GM15510 (cell line): ENCODE measurements around the gene STAT1.

Experiments used
- POLR2A ChIP-seq: IDR thresholded peaks from 3 replicates; pipeline ENCODE4 v1.6.1; 2011; ENCODE audit warnings: borderline replicate concordance; ENCODE audit not compliant: insufficient read length; ENCODE audit errors: extremely low read depth

STAT1 gene

GRCh38 chr2:191039616-191040015 lies 25.6 kb upstream of the STAT1 start:
- no peak for TF ChIP-seq POLR2A

GRCh38 chr2:191038741-191039140 lies 24.8 kb upstream of the STAT1 start:
- no peak for TF ChIP-seq POLR2A

- TF ChIP-seq POLR2A: no peak
Measured at GRCh38 chr2:191038241-191038725, 24.3 kb upstream of the STAT1 start.

- no peak for TF ChIP-seq POLR2A
Measured at GRCh38 chr2:191037351-191037750, 23.4 kb upstream of the STAT1 start.

DNA sequence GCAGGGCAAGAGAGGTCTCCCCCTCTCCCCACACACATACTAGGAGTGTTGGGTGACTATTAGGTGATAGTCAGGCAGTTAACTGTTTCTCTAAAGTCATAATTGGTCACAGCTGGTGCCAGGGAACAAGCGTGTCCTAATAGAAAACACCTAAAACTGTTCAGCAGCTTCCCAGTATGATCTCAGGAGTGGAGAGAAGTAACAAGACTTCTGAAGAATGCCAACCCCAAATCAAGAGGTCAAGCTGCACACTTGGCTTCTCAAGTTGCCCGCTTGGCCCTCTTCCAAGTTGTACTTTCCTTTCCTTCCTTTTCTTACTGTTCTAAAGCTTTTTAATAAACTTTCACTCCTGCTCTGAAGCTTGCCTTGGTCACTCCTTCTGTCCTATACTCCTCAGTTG lies 22.4 kb upstream of the STAT1 start:
- no peak for TF ChIP-seq POLR2A

- TF ChIP-seq POLR2A: no peak
Measured at GRCh38 chr2:191032588-191033429, 18.8 kb upstream of the STAT1 start.

DNA sequence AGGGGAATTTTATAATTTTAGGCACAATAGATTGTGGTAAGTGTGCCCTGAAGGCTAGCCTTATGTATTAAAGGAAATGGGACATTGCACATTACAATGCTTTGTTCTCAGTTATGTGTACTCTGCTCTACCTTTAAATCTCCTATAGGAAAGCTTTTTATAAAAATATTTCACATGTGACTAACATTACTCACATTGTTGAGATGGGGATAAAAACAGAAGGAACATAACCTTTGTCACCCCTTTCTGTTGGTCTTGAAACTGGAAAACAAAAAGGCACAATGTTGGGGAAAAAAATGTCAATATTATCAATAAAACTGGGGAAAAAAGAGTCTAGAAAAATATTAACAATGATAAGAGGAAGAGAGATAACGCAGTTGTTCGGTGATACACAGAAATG lies 17.3 kb upstream of the STAT1 start:
- TF ChIP-seq POLR2A: no peak

DNA sequence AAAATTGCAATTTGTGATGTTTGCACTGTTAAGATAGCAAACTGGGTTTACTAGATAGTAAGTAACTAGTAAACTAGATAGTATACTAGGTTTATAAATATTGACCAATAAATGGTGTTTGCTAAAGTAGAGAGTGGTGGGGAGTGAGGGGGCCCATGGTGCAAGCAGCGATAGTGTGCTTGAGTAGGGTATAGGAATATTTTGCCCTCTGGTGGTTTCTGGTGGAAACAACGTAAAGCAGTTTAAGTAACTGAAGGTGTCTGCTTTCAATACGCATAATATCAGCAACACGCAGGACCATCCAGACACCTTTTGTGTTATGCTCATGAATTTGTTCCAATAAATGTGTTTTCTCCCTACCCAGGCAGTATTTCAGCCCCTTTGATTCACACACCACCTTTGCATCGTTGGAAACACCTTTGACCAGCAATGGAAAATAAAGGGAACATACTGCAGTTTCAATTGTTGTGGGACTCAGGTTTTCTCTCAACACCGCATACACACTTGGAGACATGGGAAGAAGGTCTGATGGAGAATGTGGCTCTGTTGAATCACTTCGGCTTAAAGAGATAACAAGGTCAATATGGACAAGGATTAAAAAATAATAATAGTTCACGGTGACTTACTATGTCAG lies 16.7 kb upstream of the STAT1 start:
- TF ChIP-seq POLR2A: no peak

- TF ChIP-seq POLR2A: no peak
Measured at GRCh38 chr2:191029280-191029950, 15.4 kb upstream of the STAT1 start.

GRCh38 chr2:191026377-191026776 lies 12.4 kb upstream of the STAT1 start:
- no peak for TF ChIP-seq POLR2A

- TF ChIP-seq POLR2A: no peak
Measured at GRCh38 chr2:191025135-191025534, 11.2 kb upstream of the STAT1 start.

DNA sequence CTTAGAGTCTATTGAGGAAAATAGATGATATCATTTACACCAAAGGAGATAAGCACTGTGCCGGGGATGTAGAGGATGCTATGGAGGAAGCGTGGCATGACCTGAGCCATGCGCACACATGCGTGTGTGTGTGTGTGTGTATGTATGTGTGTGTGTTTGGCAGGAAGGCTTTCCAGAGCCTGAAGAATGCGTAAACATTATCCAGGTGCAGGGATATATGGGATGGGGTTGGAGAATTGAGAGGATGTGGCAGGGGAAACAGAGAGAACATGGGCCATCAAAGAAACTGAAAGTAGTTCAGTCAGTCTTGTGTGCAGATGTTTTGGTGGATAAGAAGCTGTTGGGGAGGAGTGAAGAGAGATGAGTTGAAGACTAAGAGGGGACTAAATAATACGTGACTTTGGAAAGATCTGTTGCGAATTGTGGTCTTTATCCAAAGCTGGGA lies 9.3 kb upstream of the STAT1 start:
- no peak for TF ChIP-seq POLR2A

DNA sequence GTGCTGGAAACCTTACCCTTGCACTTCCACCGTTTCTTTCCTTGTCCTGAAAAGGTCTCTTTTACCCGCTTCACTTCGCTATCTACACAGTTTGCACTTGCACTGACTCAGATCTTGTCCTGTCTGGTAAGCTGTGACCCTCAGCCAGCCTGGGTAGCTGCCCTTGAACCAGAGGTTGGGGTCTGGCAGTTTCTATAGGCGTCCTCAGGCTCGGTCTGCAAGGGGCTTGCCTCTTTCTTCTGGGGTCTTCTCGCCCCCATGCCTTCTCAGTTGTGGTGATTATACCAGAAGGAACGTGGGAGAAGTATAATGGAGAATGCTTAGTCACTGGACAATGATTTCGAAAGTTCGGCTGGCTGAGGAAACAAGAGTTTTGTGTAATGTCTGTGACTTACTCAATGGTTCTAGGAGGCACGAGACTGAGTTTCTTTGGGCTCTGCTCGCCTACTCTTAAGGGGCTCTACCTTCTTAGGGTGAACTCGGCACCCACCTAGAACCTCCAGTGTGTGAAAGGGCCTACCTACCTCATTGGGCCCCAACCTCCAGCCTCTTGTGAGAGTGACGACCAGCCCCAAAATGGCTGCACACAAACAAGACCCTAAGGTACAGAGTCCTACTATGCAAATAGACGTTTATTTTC lies 6.9 kb upstream of the STAT1 start:
- TF ChIP-seq POLR2A: no peak

- TF ChIP-seq POLR2A: peak; percentile 99
Measured at GRCh38 chr2:191020221-191020741, 6.3 kb upstream of the STAT1 start.

GRCh38 chr2:191019376-191019775 lies 5.4 kb upstream of the STAT1 start:
- no peak for TF ChIP-seq POLR2A
